Omental fat pad (tissue), 4 donors: ENCODE data around the gene SLC39A5. TPM values are rescaled to one million over a fixed set of nuclear protein-coding genes. Genes with fewer than 3 reads are reported as not detected.

ENCODE experiments used
- ATAC-seq: fragments of 150-250 bp; one replicate; pipeline ENCODE4 v1.9.1; 2016; ENCODE audit warnings: mild to moderate bottlenecking, moderate library complexity; ENCODE audit not compliant: low FRiP score
- DNase-seq: peaks from one replicate; pipeline ENCODE4 v3.0.0-alpha.2; 2019; ENCODE audit warnings: low spot score
- total RNA-seq, 4 donors: library from RNA; depleted of rRNA; stranded (reverse); fragments of >200 nt; gene quantifications; one replicate each; pipeline ENCODE4 v1.1.0, GENCODE V29; 2016
- TF ChIP-seq, protein P1 (sequence below), 3 donors: fragments of 450-650 bp; IDR thresholded peaks; one replicate each; pipeline ENCODE4 v1.5.1; 2016 to 2017; ENCODE audit warnings: antibody characterized with exemption in 3 of 3, mild to moderate bottlenecking in 3 of 3, moderate library complexity in 2 of 3

SLC39A5 gene
- total RNA-seq, 4 donors from 2014 or later = not detected

DNA sequence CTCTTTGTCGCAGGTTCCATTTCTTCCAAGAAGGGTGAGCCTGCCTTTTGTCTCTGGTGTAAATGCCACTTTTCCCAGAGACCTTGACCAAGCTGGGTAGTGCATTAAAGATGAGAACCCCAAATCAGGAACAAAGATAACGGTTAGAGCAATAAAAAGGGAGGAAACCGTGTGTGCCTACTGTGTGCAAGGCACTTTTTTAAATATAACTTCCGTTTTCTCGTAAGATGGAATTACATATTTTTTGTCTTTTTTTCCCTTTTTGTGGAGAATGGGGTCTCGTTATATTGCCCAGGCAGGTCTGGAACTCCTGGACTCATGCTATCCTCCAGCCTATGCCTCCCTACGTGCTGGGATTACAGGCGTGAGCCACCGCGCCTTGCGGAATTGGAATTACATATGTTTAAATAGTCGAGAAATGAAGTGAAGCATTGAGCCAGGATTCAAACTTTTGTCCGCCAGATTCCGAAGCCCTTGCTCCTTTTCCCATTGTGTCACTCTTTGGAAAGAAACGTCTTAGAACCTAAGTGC lies 6.2 kb upstream of the SLC39A5 start:
- no peak for DNase-seq
- no peak for ATAC-seq
- TF ChIP-seq, protein P1, sequence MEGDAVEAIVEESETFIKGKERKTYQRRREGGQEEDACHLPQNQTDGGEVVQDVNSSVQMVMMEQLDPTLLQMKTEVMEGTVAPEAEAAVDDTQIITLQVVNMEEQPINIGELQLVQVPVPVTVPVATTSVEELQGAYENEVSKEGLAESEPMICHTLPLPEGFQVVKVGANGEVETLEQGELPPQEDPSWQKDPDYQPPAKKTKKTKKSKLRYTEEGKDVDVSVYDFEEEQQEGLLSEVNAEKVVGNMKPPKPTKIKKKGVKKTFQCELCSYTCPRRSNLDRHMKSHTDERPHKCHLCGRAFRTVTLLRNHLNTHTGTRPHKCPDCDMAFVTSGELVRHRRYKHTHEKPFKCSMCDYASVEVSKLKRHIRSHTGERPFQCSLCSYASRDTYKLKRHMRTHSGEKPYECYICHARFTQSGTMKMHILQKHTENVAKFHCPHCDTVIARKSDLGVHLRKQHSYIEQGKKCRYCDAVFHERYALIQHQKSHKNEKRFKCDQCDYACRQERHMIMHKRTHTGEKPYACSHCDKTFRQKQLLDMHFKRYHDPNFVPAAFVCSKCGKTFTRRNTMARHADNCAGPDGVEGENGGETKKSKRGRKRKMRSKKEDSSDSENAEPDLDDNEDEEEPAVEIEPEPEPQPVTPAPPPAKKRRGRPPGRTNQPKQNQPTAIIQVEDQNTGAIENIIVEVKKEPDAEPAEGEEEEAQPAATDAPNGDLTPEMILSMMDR (IDR thresholded peaks at IDR 0.05) = no peak

DNA sequence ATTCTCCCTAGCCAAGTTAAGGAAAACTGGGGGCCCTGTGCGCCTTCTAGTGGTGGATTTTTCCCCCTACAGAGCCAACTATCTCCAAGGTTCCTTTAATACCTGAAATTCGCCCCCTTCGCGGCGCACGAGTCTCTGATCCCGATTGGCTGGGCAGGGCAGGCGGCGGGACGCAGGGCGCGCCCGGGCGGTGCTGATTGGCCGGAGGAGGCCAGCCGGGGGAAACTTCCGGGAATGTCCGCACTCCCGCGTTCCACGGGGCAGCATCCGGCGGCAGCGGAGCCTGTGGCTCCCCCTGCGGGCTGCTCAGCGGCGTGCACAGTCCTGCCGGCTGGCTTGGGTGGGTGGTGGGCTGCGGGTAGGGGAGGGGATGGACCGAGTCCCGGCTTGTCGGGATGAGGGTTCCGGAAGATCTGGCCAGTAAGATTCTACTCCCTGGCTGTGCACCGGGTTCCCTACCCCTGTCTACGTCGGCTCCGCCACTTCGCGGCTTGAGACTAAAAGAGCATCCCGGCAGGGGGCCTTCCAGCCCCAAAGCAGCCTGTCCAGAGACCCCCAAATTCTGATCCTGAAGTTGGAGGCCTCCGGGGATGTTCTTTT lies 5.6 kb upstream of the SLC39A5 start, which contains the start of gene NABP2:
Gene NABP2, plus strand, starts transcription at position 241 of the 600 bp plus-strand sequence. CDS start 515 bp downstream, outside the sequence.
- peak; percentile 91 for ATAC-seq
- TF ChIP-seq, protein P1 (IDR thresholded peaks at IDR 0.05) = peak in 2 of 3 donors; percentile 47 to 92
- DNase-seq = peak; percentile 91

- TF ChIP-seq, protein P1 (IDR thresholded peaks at IDR 0.05) = no peak
- DNase-seq = no peak
- no peak for ATAC-seq
These were observed 4.9 kb upstream of the SLC39A5 start for GRCh38 chr12:56224954-56225353.

GRCh38 chr12:56229082-56229481 lies 769 bp upstream of the SLC39A5 start:
- TF ChIP-seq, protein P1 (IDR thresholded peaks at IDR 0.05) = no peak
- DNase-seq (no peak), ATAC-seq (no peak)

DNA sequence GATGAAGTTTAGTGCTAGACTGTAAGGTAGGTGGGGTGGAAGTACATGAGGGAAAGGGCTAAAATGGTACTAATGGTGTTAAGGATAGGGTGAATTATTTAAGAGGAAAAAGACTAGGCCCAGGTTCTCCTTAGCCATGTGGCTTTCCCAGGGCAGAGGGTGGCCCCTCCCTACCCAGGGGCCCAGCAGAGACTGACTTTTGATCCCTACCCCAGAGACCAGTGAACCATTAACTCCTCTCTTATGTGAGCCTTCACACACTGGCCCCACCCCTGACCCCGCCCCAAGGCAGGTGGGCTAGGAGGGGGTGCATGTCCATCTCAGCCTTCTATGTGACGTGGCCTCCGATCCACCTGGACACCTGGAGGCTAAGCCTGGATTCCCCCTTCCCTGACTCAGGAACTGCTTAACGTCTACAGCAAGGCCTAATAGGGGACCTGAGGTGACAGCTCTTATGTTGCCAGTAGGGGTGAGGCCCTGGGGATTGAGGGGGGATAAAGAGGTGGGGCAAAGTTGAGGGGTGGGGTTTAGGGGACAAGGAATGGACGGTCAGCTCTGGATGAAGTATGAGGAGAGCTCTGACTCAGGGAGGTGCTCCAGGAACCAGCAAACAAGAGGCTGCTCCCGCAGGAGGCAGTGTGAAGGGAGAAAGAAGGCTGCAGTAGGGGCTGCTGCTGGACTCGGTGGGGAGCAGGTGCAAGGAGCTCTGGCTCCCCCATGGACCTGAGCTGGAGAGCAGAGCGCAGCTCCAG lies 757 bp downstream of the SLC39A5 start:
- no peak for ATAC-seq
- TF ChIP-seq, protein P1 (IDR thresholded peaks at IDR 0.05) = no peak

GRCh38 chr12:56231184-56231582 lies 1.3 kb downstream of the SLC39A5 start:
- no peak for ATAC-seq
- DNase-seq = no peak
- TF ChIP-seq, protein P1 (IDR thresholded peaks at IDR 0.05) = no peak

More for the DNA sequence above, 757 bp downstream of the SLC39A5 start:
- no peak for DNase-seq
